OCI-LY7 (cell line): Measurements from ENCODE around the gene ZNF341. TPM values are rescaled to one million over a fixed set of nuclear protein-coding genes. Genes with fewer than 3 reads are reported as not detected.

Experiments used
- BruUV-seq: library from RNA; stranded (reverse); fragments of 400-500 nt; replicated peaks from 2 replicates; lab custom pipeline; 2021; lab: Mats Ljungman, UMichigan
- CTCF ChIA-PET: fragments of 300-600 bp; sonication (Branson Sonifier 250); formaldehyde crosslinking; loops from one replicate; lab custom pipeline; 2022; ENCODE audit warnings: antibody characterized with exemption; ENCODE audit not compliant: unreplicated experiment; lab: Charles Lee
- POLR2A ChIA-PET: fragments of 300-600 bp; sonication (Branson Sonifier 250); formaldehyde crosslinking; loops from one replicate; lab custom pipeline; 2022; ENCODE audit warnings: antibody characterized with exemption; lab: Charles Lee
- DNase-seq: peaks from one replicate; pipeline ENCODE4 v3.0.0-alpha.2; 2015; ENCODE audit warnings: low spot score
- H2AFZ ChIP-seq: fragments of 200-600 bp; sonication (generic), shearing (Covaris generic); 2 replicates; pipeline ENCODE4 v1.6.1; 2014; ENCODE audit warnings: mild to moderate bottlenecking, antibody characterized with exemption, low read length, moderate library complexity
- H3K27ac ChIP-seq: fragments of 200-600 bp; sonication (generic); 2 replicates; pipeline ENCODE4 v1.5.1; 2014; ENCODE audit warnings: mixed run types, low read depth, mild to moderate bottlenecking, moderate library complexity, low read length, inconsistent platforms; ENCODE audit not compliant: poor library complexity, severe bottlenecking
- H3K36me3 ChIP-seq: fragments of 200-600 bp; sonication (generic); 2 replicates; pipeline ENCODE4 v1.6.1; 2014; ENCODE audit warnings: mild to moderate bottlenecking, antibody characterized with exemption, low read length, moderate library complexity, mixed read lengths; ENCODE audit not compliant: insufficient read depth
- H3K4me1 ChIP-seq: fragments of 200-600 bp; sonication (generic); 2 replicates; pipeline ENCODE4 v1.5.1; 2014; ENCODE audit warnings: mild to moderate bottlenecking, low read length; ENCODE audit not compliant: insufficient read depth, poor library complexity, severe bottlenecking
- H3K4me2 ChIP-seq: fragments of 200-600 bp; sonication (generic); 2 replicates; pipeline ENCODE4 v1.6.1; 2014; ENCODE audit warnings: mild to moderate bottlenecking, low read length
- H3K4me3 ChIP-seq: fragments of 200-600 bp; sonication (generic); 2 replicates; pipeline ENCODE4 v1.5.1; 2014; ENCODE audit warnings: mild to moderate bottlenecking, low read depth, low read length; ENCODE audit not compliant: poor library complexity, severe bottlenecking
- H3K79me2 ChIP-seq: fragments of 200-600 bp; sonication (generic); 2 replicates; pipeline ENCODE4 v1.6.1; 2016; ENCODE audit warnings: low read depth, mild to moderate bottlenecking, low read length, moderate library complexity, mixed read lengths; ENCODE audit not compliant: insufficient read depth
- H3K9me2 ChIP-seq: fragments of 200-600 bp; sonication (generic); 2 replicates; pipeline ENCODE4 v1.6.1; 2016; ENCODE audit warnings: mild to moderate bottlenecking, low read length, mixed read lengths; ENCODE audit not compliant: insufficient read depth
- H3K9me3 ChIP-seq: fragments of 200-600 bp; sonication (generic); 2 replicates; pipeline ENCODE4 v1.6.1; 2014; ENCODE audit warnings: mild to moderate bottlenecking, mixed run types, low read length, mixed read lengths
- H4K20me1 ChIP-seq: fragments of 200-600 bp; sonication (generic); 2 replicates; pipeline ENCODE4 v1.6.1; 2014; ENCODE audit warnings: mild to moderate bottlenecking, antibody characterized with exemption, low read length, moderate library complexity, mixed read lengths; ENCODE audit not compliant: insufficient read depth
- EZH2phosphoT487 ChIP-seq: fragments of 200-600 bp; sonication (generic); IDR thresholded peaks from 2 replicates; pipeline ENCODE4 v1.6.1; 2018; ENCODE audit warnings: low read depth, borderline replicate concordance, mild to moderate bottlenecking, mixed run types, antibody characterized with exemption, low read length, moderate library complexity, mixed read lengths
- intact Hi-C: fragments of 100-400 bp; cut with micrococcal nuclease; formaldehyde crosslinking; loops from one replicate; pipeline ENCODE4 v1.10.0; 2022; ENCODE audit not compliant: unreplicated experiment
- total RNA-seq, 2 experiments: library from RNA; depleted of rRNA in 1 of 2; stranded (reverse); fragments of >200 nt in 1 of 2; shearing (Covaris generic) in 1 of 2; gene quantifications; 2 replicates each; pipeline ENCODE4 v1.2.3, GENCODE V29; 2014 to 2022
- TF ChIP-seq, protein P1 (sequence below): fragments of 200-600 bp; sonication (generic); conservative IDR thresholded peaks from 2 replicates; pipeline ENCODE4 v1.5.1; 2014; ENCODE audit warnings: mild to moderate bottlenecking, antibody characterized with exemption, low read length, moderate library complexity, mixed read lengths

ZNF341 gene
- total RNA-seq, 2 experiments from 2014 or later: 3.2 to 7.7 TPM

DNA sequence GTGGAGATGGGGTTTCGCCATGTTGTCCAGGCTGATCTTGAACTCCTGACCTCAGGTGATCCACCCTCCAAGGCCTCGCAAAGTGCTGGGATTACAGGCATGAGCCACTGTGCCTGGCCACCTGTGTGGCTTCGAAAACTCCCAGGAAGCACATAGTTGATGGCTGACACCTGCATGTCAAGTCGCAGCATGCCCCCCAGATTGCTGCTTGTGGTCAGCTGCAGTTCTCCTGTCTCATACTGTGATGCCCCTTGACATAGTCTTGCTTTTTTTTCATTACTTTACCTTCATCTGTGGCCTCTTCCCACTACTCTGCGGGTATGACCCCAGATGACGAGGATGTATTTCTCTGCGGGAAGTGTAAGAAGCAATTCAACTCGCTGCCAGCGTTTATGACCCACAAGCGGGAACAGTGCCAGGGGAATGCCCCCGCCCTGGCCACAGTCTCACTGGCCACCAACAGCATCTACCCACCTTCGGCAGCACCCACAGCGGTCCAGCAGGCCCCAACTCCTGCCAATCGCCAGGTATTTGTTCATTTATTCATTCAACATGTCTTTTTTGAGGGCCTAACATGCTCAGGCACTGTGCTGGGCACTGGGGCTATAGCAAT lies 13.1 kb downstream of the ZNF341 start:
- no peak overlapping the region for H3K27ac ChIP-seq
- no peak for TF ChIP-seq EZH2phosphoT487
- TF ChIP-seq, protein P1, sequence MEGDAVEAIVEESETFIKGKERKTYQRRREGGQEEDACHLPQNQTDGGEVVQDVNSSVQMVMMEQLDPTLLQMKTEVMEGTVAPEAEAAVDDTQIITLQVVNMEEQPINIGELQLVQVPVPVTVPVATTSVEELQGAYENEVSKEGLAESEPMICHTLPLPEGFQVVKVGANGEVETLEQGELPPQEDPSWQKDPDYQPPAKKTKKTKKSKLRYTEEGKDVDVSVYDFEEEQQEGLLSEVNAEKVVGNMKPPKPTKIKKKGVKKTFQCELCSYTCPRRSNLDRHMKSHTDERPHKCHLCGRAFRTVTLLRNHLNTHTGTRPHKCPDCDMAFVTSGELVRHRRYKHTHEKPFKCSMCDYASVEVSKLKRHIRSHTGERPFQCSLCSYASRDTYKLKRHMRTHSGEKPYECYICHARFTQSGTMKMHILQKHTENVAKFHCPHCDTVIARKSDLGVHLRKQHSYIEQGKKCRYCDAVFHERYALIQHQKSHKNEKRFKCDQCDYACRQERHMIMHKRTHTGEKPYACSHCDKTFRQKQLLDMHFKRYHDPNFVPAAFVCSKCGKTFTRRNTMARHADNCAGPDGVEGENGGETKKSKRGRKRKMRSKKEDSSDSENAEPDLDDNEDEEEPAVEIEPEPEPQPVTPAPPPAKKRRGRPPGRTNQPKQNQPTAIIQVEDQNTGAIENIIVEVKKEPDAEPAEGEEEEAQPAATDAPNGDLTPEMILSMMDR: no peak
- no peaks in the 10 kb centered on the region for H3K9me2 ChIP-seq
- intact Hi-C loops: no loop called here
- no peak for DNase-seq
- no TSS peak for BruUV-seq
- no peak overlapping the region for H3K4me2 ChIP-seq
- no peaks in the 10 kb centered on the region for H3K9me3 ChIP-seq
- H3K79me2 ChIP-seq: no peaks in the 10 kb centered on the region
- CTCF ChIA-PET: no interaction called here
- no peak overlapping the region for H2AFZ ChIP-seq
- POLR2A ChIA-PET: interaction anchor here (1.0 kb wide), 1 partner anchor 12 kb away, joined by 4 read pairs; no protein-coding TSS in a partner anchor
- H4K20me1 ChIP-seq: no peaks in the 10 kb centered on the region
- peaks cover 5% of the 10 kb centered on the region for H3K36me3 ChIP-seq
- no peaks in the 10 kb centered on the region for H3K4me1 ChIP-seq
- no peak overlapping the region for H3K4me3 ChIP-seq

DNA sequence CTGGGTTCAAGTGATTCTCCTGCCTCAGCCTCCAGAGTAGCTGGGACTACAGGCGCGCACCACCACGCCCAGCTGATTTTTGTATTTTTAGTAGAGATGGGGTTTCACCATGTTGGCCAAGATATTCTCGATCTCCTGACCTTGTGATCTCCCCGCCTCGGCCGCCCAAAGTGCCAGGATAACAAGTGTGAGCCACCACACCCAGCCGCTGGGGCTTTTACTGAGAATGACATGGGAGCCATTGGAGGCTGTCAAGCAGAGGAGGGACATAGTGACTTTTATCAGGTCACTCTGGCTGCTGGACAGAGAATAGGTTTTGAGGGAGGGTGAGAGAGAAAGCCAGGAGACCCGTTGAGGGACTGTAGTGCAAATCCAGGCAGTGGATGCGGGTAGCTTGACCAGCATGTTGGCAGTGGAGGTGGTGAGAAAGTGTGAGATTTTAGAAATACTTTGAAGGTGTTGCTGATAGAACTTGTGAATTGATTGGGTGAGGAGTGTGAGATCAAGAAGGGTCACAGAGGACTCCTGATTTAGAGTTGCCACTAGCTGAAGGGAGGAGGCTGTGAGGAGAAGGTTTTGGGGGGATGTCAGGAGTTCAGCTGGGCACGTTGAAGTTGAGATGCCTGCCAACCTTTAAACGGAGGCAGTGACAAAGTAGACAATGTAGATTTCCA lies 14.7 kb downstream of the ZNF341 start:
- BruUV-seq: no TSS peak
- intact Hi-C loops: no loop called here

More for the DNA sequence above, 14.7 kb downstream of the ZNF341 start:
- Histone ChIP-seq H3K4me2 (no peak overlapping the region), H2AFZ (no peak overlapping the region), H3K9me2 (no peaks in the 10 kb centered on the region), H3K9me3 (no peaks in the 10 kb centered on the region), H3K4me1 (no peaks in the 10 kb centered on the region), H3K79me2 (no peaks in the 10 kb centered on the region), H3K27ac (no peak overlapping the region), H3K4me3 (no peak overlapping the region), H3K36me3 (peaks cover 5% of the 10 kb centered on the region), H4K20me1 (no peaks in the 10 kb centered on the region)
- TF ChIP-seq, protein P1: no peak
- no peak for TF ChIP-seq EZH2phosphoT487
- no peak for DNase-seq
- POLR2A ChIA-PET: interaction anchor here (0.7 kb wide), 1 partner anchor 42 kb away, joined by 6 read pairs; no protein-coding TSS in a partner anchor
- CTCF ChIA-PET: no interaction called here
